Spleen (tissue), 7 donors: Measurements from ENCODE around the gene JARID2.

Source experiments
- POLR2A ChIP-seq, 3 donors: fragments of 450-650 bp; IDR thresholded peaks; one replicate each; pipeline ENCODE4 v1.5.1; 2017; ENCODE audit warnings: antibody characterized with exemption in 3 of 3, mild to moderate bottlenecking in 1 of 3
- TF ChIP-seq, protein P1 (sequence below), 11 experiments: fragments of 200-600 bp in 7 of 11; fragments of 450-650 bp in 4 of 11; sonication (generic) in 4 of 11; IDR thresholded peaks in 8 of 11; conservative IDR thresholded peaks in 3 of 11; 1 replicate in 7 of 11; 2 replicates in 4 of 11; pipeline versions ENCODE4 v1.4.0 to v1.8.0; 2016 to 2021; ENCODE audit warnings: antibody characterized with exemption in 11 of 11, inconsistent platforms in 4 of 11, mild to moderate bottlenecking in 1 of 11
- donor health status: DM: no; HTN: no; CAD: no; lungs with moderate emphysema.
- donor health status: DM: no; HTN: no; CAD: no.
- donor health status: DM: no; HTN: no; CAD: no.

DNA sequence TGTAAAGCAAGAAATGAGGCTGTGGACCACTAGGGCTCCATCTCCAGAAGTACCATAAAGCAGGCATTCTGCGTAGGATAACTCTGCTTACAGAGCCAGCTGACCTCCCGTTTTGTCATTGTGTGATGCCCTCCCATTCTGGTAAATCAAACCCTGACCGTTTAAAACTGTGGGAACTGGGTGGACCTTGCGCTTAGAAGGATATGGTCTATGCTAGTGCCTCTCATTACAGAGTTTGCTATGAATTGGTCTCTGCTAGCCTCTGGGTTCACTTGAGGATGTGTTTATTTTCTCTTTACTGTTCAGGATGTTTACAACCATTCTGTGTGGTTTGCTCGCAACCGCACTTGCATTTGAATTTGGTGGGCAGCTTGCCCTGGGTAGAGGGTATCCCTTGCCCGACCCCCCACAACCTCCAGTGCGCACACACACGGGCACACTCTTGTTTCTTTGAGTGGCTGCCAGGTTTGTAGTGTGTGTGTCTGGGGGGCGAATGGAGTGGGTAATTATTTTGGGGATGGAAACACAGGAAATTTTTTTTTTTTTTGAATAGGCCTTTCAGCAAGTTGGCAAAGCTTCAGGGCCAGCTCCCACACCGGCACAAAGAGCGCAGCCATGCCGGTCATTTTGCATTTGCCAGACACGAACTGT, 198.3 kb downstream of the JARID2 start:
- TF ChIP-seq POLR2A (IDR thresholded peaks at IDR 0.05), result no peak
- TF ChIP-seq, protein P1, sequence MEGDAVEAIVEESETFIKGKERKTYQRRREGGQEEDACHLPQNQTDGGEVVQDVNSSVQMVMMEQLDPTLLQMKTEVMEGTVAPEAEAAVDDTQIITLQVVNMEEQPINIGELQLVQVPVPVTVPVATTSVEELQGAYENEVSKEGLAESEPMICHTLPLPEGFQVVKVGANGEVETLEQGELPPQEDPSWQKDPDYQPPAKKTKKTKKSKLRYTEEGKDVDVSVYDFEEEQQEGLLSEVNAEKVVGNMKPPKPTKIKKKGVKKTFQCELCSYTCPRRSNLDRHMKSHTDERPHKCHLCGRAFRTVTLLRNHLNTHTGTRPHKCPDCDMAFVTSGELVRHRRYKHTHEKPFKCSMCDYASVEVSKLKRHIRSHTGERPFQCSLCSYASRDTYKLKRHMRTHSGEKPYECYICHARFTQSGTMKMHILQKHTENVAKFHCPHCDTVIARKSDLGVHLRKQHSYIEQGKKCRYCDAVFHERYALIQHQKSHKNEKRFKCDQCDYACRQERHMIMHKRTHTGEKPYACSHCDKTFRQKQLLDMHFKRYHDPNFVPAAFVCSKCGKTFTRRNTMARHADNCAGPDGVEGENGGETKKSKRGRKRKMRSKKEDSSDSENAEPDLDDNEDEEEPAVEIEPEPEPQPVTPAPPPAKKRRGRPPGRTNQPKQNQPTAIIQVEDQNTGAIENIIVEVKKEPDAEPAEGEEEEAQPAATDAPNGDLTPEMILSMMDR (IDR thresholded peaks at IDR 0.05 in 8 of 11, conservative IDR thresholded peaks at IDR 0.05 in 3 of 11), result no peak
